ENCODE data around the gene BCL2.
"Not testable (repeated sequence)": the region's sequence is repeated elsewhere in the genome, so short reads cannot be mapped to it uniquely, and the experiment has no call there.

Gene BCL2

DNA sequence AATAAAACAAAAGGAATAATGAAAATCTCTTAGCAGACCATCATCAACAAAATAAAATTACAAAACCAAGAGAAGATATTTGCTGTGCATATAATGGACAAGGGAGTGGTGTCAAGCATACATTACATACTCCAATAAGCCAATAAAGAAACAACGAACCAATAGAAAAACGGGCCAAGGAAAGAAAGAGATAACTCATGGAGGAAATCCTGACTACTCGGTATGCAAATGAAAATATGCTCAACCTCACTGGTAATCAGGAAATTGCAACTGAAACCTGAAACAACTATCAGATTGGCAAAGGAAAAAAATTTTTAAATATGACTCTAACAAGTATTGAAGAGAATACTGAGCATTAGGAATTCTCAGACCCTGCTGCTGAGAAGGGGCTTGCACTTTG lies 84.7 kb downstream of the BCL2 start:
- no peak for DNase-seq (ENCODE audit: low read depth in 2 of 2)

DNA sequence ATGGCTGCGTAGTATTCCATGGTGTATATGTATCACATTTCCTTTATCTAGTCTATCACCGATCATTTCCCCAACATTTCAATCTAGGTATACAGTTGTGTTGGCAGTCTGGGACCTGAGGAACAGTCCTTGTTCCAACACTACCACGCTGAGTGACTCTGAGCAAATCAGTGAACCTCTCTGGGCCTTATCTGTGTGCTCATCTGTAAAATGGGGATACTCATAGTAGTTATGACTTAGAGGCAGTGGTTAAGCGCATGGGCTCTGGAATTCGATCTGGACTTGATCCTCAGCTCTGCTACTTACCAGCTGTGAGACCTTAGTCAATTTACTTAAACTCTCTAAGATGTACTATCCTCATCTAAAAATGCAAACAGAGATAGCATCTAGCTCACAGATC lies 85.1 kb downstream of the BCL2 start:
- DNase-seq (ENCODE audit: low read depth in 2 of 2): no peak

DNA sequence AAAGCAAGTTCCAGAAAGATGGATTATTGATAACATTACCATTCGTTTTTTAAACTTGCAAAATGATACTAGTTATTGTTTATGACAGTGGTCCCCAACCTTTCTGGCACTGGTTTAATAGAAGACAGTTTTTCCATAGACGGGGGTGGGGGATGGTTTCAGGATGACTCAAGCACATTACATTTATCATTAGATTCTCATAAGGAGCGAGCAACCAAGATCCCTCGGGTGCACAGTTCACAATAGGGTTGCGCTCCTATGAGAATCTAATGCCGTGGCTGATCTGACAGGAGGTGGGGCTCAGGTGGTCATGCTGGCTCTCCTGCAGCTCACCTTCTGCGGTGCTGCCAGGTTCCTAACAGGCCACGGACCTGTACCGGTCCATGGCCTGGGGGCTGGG lies 86.2 kb downstream of the BCL2 start:
- no peak for DNase-seq (ENCODE audit: low read depth in 2 of 2)

DNA sequence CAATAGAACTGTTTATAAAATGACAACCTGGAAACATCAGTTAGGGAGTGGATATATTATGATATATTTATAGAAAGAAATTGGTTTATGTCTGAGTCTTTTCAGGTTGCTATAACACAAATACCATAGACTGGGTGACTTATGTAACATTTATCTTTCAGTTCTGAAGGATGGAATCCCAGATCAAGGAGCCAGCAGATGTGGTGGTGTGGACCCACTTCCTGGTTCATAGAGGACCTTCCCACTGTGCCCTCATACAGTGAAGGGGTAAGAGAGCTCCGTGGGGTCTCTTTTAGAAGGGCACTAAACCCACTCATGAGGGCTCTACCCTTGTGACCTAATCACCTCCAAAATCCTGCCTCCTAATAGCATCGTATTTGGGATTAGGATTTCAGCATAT lies 86.7 kb downstream of the BCL2 start:
- no peak for DNase-seq (ENCODE audit: low read depth in 2 of 2)

DNA sequence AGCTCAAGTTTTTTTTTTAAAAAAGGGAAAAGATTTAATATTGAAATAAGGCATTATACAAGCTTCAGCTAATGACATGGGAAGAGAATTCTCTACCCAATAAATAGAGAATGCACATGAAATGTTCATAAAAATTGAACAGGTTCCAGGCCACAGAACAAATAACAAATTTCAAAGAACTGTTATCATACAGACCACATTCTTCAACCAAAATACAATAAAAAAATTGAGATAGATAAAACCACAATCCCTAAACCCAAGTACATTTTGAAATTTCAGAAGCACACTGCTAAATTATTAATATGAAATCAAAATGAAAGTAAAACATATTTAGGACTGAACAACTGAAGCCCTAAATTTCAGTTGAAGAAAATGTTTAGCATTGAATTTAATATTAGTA lies 89.6 kb downstream of the BCL2 start:
- no peak for DNase-seq (ENCODE audit: low read depth in 2 of 2)

DNA sequence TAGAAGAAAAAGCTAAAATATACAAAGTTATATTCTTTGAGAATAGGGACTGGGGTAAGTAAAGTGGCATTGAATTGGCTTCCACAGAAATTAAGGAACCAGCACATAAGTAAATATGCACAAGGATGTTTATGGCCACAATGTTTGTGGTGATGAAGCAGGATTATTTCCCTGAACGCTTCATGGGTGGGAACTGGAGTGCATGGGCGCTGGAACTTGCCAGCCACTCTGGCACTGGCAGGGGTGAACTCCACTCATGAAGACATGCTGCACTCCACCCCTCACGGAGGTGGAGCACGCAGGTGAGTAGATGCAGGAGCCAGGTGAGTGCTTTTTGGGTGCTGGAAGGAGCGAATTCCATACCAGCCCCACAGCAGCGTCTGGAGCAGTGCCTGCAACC lies 94.1 kb downstream of the BCL2 start:
- no peak for DNase-seq (ENCODE audit: low read depth in 2 of 2)

DNA sequence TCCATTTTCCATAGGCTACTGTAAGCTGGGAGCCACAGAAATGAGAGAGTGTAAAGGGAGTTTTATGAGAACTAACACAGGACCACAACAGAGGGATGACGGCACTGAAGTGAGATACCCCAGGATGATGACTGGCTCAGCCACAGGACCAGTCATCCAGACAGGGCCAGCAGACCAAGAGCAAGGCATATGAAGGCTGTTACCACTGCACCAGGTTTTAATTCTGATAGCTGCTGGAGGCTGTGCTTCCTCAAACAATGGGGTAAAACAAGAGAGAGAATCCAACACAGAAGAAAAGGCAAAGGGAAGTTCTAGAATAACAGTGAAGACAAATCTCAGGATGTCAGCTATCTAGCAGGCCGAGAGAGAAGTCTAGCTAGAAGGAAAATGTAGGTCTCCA lies 94.9 kb downstream of the BCL2 start:
- DNase-seq (ENCODE audit: low read depth in 2 of 2): no peak

DNA sequence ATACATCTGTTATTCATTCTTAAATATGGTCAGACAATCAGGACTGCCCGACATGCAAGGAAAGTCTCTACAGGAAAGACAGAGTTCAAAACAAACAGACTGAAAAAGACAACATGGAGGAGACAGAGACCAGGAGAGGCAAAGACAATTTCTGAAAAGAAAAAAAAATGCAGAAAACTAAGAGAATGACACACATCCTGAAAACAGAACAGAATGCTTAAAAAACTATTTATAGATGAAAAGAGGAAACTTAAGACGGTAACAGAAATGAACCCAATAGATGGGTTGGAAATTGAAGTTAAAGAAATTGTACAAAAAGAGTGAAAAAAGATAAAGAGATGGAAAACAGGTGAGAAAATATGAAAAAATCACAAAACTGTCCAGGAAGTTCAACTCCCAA lies 95.7 kb downstream of the BCL2 start:
- DNase-seq (ENCODE audit: low read depth in 2 of 2): no peak

DNA sequence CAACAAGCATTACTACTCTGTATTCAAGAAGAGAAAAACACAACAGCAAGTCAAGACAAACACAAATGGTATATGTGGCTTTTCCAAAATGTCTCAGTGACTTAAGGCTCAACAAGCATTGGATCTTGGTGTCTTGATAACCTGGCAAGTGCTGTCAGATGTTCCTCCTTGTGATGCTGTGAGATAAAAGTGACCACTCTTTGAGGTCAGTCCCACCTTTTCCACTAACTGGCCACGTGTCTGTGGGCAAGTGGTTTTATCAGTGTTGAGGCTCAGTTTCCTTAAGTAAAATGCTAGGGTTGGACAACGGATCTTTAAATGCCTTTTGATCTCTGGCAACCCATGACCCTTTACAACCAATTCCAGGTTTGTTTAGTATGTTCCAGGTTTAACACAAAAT lies 98.7 kb downstream of the BCL2 start:
- DNase-seq (ENCODE audit: low read depth in 2 of 2): no peak

DNA sequence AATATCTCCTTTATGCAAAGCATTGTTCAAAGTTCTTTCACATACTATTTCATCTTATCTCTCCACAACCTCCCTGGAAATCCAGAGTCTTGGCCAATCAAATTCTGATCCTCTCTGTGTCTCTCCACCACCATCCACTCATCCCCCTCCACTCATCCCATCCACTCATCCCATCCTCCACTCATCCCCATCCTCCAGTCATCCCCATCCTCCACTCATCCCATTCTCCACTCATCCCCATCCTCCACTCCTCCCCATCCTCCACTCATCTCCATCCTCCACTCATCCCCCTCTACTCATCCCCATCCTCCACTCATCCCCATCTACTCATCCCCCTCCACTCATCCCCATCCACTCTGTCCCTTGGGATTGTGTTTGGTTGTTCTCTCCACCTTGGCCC lies 101.1 kb downstream of the BCL2 start:
- no peak for DNase-seq (ENCODE audit: low read depth in 2 of 2)

DNA sequence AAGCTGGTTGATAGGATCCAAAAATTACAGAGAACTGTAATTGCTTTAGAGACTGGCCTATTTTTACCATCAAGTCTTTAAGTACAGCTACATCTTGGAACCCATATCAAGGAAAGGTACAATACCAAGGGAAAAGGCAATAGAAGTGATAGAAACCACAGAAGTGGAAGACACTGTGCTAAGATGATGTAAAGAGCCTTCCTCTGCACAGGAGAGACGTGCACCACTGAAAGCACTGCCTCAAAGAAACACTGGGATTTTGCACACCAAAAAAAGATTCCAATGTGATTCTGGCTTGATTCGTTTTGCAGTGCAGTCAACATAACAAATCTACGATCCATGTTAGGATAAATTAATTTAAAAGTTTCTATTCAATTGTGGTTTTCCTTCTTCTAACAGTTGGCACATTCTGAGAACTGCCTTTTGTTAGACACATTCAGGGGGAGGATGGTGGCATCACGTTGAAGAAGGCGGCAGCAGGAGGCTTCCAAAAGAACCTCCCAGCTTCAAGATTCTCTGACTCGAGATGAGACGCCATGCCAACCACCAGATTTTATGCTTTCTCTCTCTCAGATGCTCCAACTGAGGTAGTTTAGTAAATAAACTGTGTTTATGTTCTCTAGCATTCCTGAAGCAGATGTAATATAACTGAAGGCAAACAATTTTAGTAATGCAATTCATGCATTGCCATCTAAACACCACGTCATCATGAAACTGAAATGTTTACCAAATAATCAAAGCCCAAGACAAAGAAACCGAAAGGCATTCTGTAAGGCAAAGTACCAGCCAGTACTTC lies 102.9 kb downstream of the BCL2 start:
- no peak for DNase-seq (ENCODE audit: low read depth in 2 of 2)

DNA sequence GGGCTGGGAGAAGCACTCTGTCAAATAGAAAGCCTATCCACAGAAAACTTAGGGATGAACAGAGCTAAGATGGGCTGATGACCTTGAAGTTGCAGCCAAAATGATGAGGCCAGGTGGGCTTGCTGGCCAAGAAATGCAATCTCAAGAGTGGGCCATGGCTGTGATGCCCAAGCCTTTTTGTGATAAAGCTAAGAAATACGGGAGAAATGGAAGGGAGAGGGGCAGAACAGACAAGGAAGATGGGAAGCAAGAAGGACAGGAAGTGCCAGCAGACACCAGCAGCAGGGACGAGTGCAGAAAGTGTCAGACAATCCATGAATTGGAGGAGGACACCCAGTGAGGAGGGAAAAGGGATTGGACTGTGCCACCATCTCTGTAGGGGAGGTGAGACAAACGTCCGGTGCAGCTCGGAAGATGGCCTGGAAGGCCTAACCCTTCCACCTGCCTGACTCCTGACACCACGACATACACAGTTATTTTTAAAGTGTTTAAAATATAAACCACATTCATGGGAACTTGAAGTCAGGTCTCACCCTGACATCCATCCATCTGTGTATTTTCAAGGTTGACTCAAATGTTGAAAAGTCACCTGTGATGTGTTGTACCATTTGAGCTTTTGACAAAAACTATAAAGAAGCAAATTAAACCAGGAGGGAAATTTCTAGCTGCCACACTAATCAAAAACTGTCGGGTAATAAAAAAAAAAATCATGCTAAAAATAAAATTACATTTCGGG lies 105.5 kb downstream of the BCL2 start:
- no peak for DNase-seq (ENCODE audit: low read depth in 2 of 2)

DNA sequence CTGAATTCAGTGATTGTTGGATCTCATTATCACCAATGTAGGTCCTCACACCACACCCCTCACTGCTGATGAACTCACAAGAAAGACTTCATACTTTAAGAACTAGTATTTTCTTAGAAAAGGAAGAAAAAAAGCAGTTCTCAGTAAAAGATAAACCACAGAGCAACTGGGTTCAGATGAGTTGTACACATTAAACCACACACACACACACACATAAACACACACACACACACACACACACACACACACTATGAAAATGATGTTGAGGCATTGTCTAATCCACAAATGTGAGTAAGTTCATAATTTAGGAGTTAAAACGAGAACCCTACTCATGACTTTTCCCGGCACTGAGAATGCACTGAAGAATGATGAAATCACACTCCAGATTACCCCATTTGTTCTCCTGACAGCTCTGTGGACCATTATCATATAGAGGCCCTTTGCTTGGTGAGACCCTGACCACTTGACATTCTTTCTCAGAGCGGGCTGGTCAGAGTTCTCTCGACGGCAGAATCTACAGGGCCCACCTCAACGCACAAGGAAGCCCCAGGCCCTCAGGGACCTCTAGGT lies 106.2 kb downstream of the BCL2 start:
- no peak for DNase-seq (ENCODE audit: low read depth in 2 of 2)

DNA sequence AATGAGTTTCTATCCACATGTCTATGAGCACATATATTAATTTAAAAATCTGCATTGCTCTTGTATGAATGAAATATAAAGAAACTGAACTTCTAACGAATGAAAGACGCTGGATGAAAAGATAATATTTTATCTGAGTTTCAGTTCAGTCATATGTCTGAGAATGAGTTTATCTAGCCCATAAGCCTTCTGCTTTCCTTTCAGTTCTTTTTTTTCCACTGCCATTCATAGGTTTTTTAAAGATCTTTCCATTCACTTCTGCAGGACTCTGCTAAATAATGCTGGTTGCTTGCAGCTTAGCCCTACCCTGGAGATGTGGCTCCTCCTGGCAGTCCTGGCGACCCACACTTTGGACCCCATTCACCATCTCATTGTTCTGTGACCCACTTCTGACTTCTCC lies 109.0 kb downstream of the BCL2 start:
- no peak for DNase-seq (ENCODE audit: low read depth in 2 of 2)

DNA sequence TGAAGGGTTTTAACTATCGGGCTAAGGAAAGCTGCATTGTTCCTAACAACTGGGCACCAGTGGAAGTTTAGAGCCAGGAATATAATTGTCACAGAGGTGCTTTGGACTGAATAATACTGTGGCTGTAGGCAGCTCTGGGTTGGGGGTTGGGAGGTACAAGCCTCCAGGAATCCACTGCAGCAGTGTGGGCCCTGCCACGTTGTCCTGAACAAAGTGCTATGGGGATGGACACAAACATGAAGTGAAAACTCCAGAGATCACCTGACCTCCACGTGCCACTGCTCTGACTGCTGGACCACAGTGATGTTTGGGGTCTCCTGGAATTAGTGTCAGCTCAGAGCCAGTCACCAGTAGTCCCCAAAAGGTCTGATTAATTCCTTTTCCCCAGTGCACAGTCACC lies 110.9 kb downstream of the BCL2 start:
- no peak for DNase-seq (ENCODE audit: low read depth in 2 of 2)

DNA sequence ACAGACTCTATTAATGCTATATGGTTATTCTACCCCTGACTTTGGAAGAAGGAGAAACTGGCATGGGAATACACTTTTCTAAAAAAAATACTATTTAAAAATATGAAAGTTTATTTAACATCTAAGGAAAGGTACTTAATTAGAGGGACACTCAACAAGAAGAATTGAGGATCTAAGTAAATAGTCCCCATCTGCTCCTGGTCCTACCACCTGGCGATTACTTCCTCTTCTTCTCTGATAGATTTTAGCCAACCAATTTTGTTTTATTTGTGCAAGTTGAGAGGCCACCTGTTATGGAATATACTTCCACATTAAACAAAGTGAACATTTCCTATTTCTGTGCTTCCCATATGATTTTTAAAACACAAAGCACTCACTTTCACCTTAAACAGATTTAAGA lies 111.7 kb downstream of the BCL2 start:
- DNase-seq (ENCODE audit: low read depth in 2 of 2): no peak

DNA sequence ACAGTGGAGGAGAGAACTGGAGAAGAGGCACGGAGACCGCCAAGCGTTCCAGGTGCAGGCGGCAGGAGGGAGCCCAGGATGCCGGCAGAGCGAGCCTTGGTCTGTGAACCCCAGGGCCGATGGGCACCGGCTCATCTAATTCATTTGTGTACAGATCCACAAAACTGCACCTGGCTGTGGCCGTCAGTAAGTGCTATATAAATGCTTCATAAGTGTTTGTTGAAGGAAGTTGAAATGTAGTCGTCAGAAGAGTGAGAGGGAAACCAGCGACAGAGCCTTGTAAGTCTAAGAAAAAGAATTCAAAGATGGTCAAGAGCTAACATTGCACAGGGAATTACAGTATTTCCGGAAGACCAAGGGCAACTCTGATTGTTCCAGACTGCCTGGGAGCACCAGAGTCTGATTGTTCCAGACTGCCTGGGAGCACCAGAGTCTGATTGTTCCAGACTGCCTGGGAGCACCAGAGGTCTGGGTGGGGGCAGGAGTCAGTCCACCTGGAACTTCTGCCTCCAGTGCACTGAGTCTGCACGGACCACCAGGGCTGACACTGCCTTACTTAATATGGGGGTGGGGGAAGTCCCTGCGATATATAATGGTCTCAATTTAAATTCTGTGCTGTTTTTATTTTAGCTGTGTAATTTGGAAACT lies 112.3 kb downstream of the BCL2 start:
- DNase-seq (ENCODE audit: low read depth in 2 of 2): no peak

DNA sequence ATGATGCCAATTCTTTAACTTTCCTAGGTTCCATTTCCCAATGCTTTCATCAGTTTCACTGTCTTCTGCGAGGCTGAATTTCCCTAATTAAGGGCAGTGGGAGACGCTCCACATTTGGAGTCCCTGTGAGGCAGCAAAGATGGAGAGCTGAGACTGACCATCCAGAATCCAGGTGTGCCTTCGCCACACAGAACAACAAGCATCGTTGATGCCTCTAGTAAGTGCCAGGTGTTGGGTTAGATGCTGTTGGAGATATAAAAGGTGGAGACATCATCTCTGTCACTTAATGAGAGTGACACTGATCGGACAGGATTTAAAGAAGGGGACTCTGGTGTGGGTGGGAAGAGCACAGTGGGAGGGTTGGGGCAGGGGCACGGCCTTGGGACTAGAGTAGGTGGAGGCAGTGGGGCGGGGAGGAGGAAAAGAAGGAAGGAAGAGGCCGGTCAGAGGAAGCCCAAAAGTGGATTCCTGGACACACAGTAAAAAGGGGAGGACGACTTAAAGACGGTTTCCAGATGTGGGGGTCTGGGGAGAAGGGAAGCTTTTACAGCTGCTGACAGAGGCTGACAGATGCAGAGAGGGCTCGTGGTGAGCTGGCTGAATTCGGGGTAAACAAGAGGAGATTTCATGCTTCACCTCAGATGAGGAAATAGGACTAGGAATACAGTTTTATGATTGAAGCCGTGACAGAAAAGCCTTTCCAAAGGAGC lies 113.0 kb downstream of the BCL2 start:
- no peak for DNase-seq (ENCODE audit: low read depth in 2 of 2)

DNA sequence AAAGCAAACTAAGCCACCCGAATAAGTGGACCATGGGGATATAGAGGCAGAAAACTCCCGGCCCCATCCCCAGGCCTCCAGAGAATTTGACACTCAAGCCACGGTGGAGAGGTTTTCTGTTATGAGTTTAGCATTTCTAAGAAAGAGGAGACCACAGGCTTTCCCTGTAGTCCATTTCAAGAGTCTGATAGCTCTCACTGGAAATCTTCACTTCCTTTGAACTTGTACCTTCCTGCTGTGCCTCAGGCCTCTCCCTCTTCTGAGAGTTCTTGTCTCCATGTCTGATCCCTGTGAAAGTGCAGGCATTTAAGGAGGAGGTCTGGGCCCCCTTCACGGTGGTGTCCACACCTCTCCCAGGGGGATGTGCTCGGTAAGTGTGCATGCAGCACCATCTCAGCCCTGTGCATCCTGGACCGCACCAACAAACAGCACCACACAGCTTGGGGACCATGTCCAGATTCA lies 113.7 kb downstream of the BCL2 start:
- no peak for DNase-seq (ENCODE audit: low read depth in 2 of 2)

DNA sequence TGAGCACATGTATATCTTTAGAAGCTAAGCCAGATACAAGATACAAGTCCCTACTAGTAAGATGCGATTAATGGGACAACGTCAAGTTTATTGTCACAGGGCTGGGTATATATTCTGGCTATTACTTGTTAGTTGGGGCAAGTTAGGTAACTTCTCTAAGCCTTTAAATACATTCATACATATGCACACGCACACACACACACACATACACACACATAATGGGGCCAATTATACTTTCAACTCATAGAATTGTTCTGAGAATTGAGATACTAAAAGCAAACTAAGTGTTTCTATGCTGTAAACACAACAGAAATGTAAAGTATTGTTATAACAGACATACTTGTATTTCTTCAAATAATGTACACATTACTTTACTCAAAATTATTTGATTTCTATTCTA lies 116.1 kb downstream of the BCL2 start:
- no peak for DNase-seq (ENCODE audit: low read depth in 2 of 2)

DNA sequence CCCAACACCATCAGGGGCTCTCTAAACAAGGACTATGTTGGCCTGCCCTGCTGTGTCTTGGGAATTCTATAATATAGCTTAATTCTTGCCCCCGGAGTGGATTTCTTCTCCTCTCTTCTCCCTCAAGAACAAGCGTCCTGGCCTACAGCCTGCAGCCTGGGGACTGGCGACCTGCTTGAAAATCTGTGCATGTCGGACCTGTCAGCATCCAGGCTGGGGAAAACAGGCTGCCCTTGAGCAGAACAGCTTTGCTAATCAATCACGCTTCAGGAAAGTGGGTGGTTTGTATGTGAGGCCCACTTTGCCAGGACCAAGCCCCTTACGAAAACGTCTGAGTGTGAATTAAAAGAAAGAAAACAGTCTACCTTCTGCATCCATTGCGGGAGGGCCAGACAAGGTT lies 116.7 kb downstream of the BCL2 start:
- no peak for DNase-seq (ENCODE audit: low read depth in 2 of 2)

DNA sequence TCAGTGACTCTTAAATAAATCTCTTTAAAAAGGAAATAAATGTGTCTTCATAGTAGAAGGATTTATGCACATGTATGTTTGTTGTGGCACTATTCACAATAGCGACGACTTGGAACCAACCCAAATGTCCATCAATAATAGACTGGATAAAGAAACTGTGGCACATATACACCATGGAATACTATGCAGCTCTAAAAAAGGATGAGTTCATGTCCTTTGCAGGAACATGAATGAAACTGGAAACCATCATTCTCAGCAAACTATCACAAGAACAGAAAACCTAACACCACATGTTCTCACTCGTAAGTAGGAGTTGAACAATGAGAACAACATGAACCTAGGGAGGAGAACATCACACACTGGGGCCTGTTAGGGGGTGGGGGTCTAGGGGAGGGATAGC lies 118.1 kb downstream of the BCL2 start:
- DNase-seq (ENCODE audit: low read depth in 2 of 2): not testable (repeated sequence)
